HCT116 (cell line): ENCODE measurements around the gene RIMS4. TPM values are rescaled to one million over a fixed set of nuclear protein-coding genes. Genes with fewer than 3 reads are reported as not detected.

Source experiments
- ATAC-seq: fragments of 200-7000 bp; cut with Tn5 transposase; 2 replicates; pipeline ENCODE4 v1.9.1; 2020; ENCODE audit warnings: mild to moderate bottlenecking, moderate library complexity
- BruUV-seq: library from RNA; stranded (reverse); fragments of 400-500 nt; replicated peaks from 2 replicates; lab custom pipeline; 2021; lab: Mats Ljungman, UMichigan
- CTCF ChIA-PET: fragments of 300-600 bp; sonication (Branson Sonifier 250); formaldehyde crosslinking; loops from one replicate; lab custom pipeline; 2021; ENCODE audit warnings: antibody characterized with exemption; lab: Charles Lee
- POLR2A ChIA-PET: fragments of 300-600, 350-600 bp; sonication (Branson Sonifier 250); formaldehyde crosslinking; loops from one replicate; lab custom pipeline; 2021; ENCODE audit warnings: antibody characterized with exemption; lab: Charles Lee
- RAD21 ChIA-PET, 2 experiments: fragments of 300-600 bp; sonication (Branson Sonifier 250); formaldehyde crosslinking; loops; one replicate each; lab custom pipeline; 2023; ENCODE audit warnings: low total read pairs in 2 of 2; ENCODE audit not compliant: uncharacterized antibody in 2 of 2, unreplicated experiment in 2 of 2, low non-redundant PET in 1 of 2; lab: Charles Lee
- DNase-seq: peaks from one replicate; pipeline ENCODE4 v3.0.0-alpha.2; 2010; ENCODE audit warnings: low read depth, low spot score
- H2AFZ ChIP-seq: fragments of 200-600 bp; shearing (Covaris generic), sonication (generic); 2 replicates; pipeline ENCODE4 v1.6.1; 2017; ENCODE audit warnings: low read depth, mixed run types, mixed read lengths, antibody characterized with exemption, low read length; ENCODE audit not compliant: poor library complexity, severe bottlenecking
- H3K27ac ChIP-seq: 2 replicates; pipeline ENCODE4 v1.5.1; 2012; ENCODE audit warnings: low read depth, low read length
- H3K27me3 ChIP-seq: fragments of 200-600 bp; sonication (generic); 2 replicates; pipeline ENCODE4 v1.6.1; 2016; ENCODE audit warnings: mixed run types, low read length, mixed read lengths; ENCODE audit not compliant: insufficient read depth
- H3K36me3 ChIP-seq, 2 experiments: fragments of 200-500 bp in 1 of 2; fragments of 200-600 bp in 1 of 2; sonication (Bioruptor generic) in 1 of 2; sonication (generic) in 1 of 2; 2 replicates each; pipeline versions ENCODE4 v1.5.1 to v1.6.1; 2014 to 2016; ENCODE audit warnings: low read length in 2 of 2, inconsistent platforms in 1 of 2, mixed read lengths in 1 of 2, mixed run types in 1 of 2; ENCODE audit not compliant: insufficient read depth in 2 of 2, control insufficient read depth in 1 of 2
- H3K4me1 ChIP-seq, 2 experiments: fragments of 200-600 bp in 1 of 2; sonication (generic) in 1 of 2; 2 replicates each; pipeline versions ENCODE4 v1.5.1 to v1.6.1; 2012 to 2017; ENCODE audit warnings: low read length in 2 of 2, inconsistent platforms in 1 of 2, mild to moderate bottlenecking in 1 of 2, mixed read lengths in 1 of 2, mixed run types in 1 of 2, moderate library complexity in 1 of 2; ENCODE audit not compliant: insufficient read depth in 2 of 2, control insufficient read depth in 1 of 2
- H3K4me2 ChIP-seq: fragments of 200-600 bp; sonication (generic); 2 replicates; pipeline ENCODE4 v1.6.1; 2017; ENCODE audit warnings: mixed run types, low read length, mixed read lengths
- H3K4me3 ChIP-seq, 2 experiments: fragments of 200-600 bp in 1 of 2; sonication (generic) in 1 of 2; replicated peaks in 1 of 2; 2 replicates each; pipeline ENCODE4 v1.5.1; 2011 to 2016; ENCODE audit warnings: low read length in 2 of 2, control low read depth in 1 of 2, low read depth in 1 of 2, mild to moderate bottlenecking in 1 of 2, mixed read lengths in 1 of 2, mixed run types in 1 of 2
- H3K79me2 ChIP-seq: fragments of 200-600 bp; sonication (generic); 2 replicates; pipeline ENCODE4 v1.6.1; 2017; ENCODE audit warnings: mild to moderate bottlenecking, mixed run types, low read length, moderate library complexity, mixed read lengths; ENCODE audit not compliant: insufficient read depth
- H3K9ac ChIP-seq: fragments of 200-600 bp; sonication (generic); 2 replicates; pipeline ENCODE4 v1.6.1; 2016; ENCODE audit warnings: low read length, mixed read lengths
- H3K9me2 ChIP-seq: fragments of 200-600 bp; sonication (generic), shearing (Covaris generic); 2 replicates; pipeline ENCODE4 v1.6.1; 2017; ENCODE audit warnings: mixed run types, mild to moderate bottlenecking, moderate library complexity; ENCODE audit not compliant: insufficient read depth
- H3K9me3 ChIP-seq, 2 experiments: fragments of 200-500 bp in 1 of 2; fragments of 200-600 bp in 1 of 2; sonication (Bioruptor generic) in 1 of 2; sonication (generic) in 1 of 2; 2 replicates each; pipeline ENCODE4 v1.6.1; 2014 to 2017; ENCODE audit warnings: low read length in 2 of 2, mixed read lengths in 2 of 2, inconsistent platforms in 1 of 2, low read depth in 1 of 2, mild to moderate bottlenecking in 1 of 2, mixed run types in 1 of 2, moderate library complexity in 1 of 2; ENCODE audit not compliant: control insufficient read depth in 1 of 2, insufficient read depth in 1 of 2
- H4K20me1 ChIP-seq: fragments of 200-600 bp; sonication (generic), shearing (Covaris generic); 2 replicates; pipeline ENCODE4 v1.6.1; 2017; ENCODE audit warnings: mixed run types, mild to moderate bottlenecking, moderate library complexity; ENCODE audit not compliant: insufficient read depth
- ATF3 ChIP-seq: IDR thresholded peaks from 2 replicates; pipeline ENCODE4 v1.6.1; 2012
- CBX3 ChIP-seq: IDR thresholded peaks from 2 replicates; pipeline ENCODE4 v1.6.1; 2012; ENCODE audit warnings: low read depth
- CTCF ChIP-seq, 3 experiments: fragments of 200-600 bp in 1 of 3; sonication (generic) in 1 of 3; IDR thresholded peaks in 2 of 3; conservative IDR thresholded peaks in 1 of 3; 2 replicates each; pipeline ENCODE4 v1.5.1; 2012 to 2017; ENCODE audit warnings: low read depth in 2 of 3, low read length in 2 of 3, antibody characterized with exemption in 1 of 3, borderline replicate concordance in 1 of 3, control low read depth in 1 of 3, mild to moderate bottlenecking in 1 of 3, mixed read lengths in 1 of 3, mixed run types in 1 of 3, moderate library complexity in 1 of 3; ENCODE audit not compliant: insufficient read depth in 1 of 3
- ELF1 ChIP-seq: IDR thresholded peaks from 2 replicates; pipeline ENCODE4 v1.6.1; 2012; ENCODE audit warnings: low read depth, borderline replicate concordance
- EZH2 ChIP-seq: fragments of 200-600 bp; sonication (generic); IDR thresholded peaks from 2 replicates; pipeline ENCODE4 v1.6.1; 2017; ENCODE audit warnings: antibody characterized with exemption, mixed run types
- FOSL1 ChIP-seq: IDR thresholded peaks from 2 replicates; pipeline ENCODE4 v1.6.1; 2012; ENCODE audit warnings: low read depth
- JUND ChIP-seq: IDR thresholded peaks from 2 replicates; pipeline ENCODE4 v1.6.1; 2012
- MAX ChIP-seq: IDR thresholded peaks from 2 replicates; pipeline ENCODE4 v1.6.1; 2012
- POLR2A ChIP-seq: IDR thresholded peaks from 2 replicates; pipeline ENCODE4 v1.7.0; 2011; ENCODE audit warnings: borderline replicate concordance; ENCODE audit not compliant: insufficient read depth, insufficient read length; ENCODE audit errors: extremely low read depth
- POLR2AphosphoS5 ChIP-seq: IDR thresholded peaks from 2 replicates; pipeline ENCODE4 v1.6.1; 2011; ENCODE audit warnings: mild to moderate bottlenecking, low read depth, low read length, moderate library complexity
- RAD21 ChIP-seq: IDR thresholded peaks from 2 replicates; pipeline ENCODE4 v1.6.1; 2012; ENCODE audit warnings: low read depth, mild to moderate bottlenecking
- SIN3A ChIP-seq: IDR thresholded peaks from 2 replicates; pipeline ENCODE4 v1.6.1; 2012; ENCODE audit warnings: low read depth
- SRF ChIP-seq: IDR thresholded peaks from 2 replicates; pipeline ENCODE4 v1.6.1; 2012; ENCODE audit warnings: low read depth
- TCF7L2 ChIP-seq: IDR thresholded peaks from 2 replicates; pipeline ENCODE4 v1.7.0; 2011; ENCODE audit warnings: borderline replicate concordance, inconsistent platforms; ENCODE audit not compliant: insufficient read depth, insufficient read length; ENCODE audit errors: extremely low read depth
- YY1 ChIP-seq: IDR thresholded peaks from 2 replicates; pipeline ENCODE4 v1.6.1; 2011; ENCODE audit warnings: low read length, low read depth, moderate library complexity, mild to moderate bottlenecking; ENCODE audit not compliant: insufficient replicate concordance; ENCODE audit errors: extremely low read depth
- ZBTB33 ChIP-seq: IDR thresholded peaks from 2 replicates; pipeline ENCODE4 v1.6.1; 2011; ENCODE audit warnings: mild to moderate bottlenecking, low read length, moderate library complexity; ENCODE audit not compliant: insufficient replicate concordance; ENCODE audit errors: extremely low read depth
- ZNF274 ChIP-seq: fragments of 200-500 bp; sonication (Bioruptor generic); IDR thresholded peaks from 2 replicates; pipeline ENCODE4 v1.6.1; 2014; ENCODE audit warnings: mild to moderate bottlenecking, low read depth, low read length, inconsistent platforms
- intact Hi-C: fragments of 100-400 bp; cut with micrococcal nuclease; formaldehyde crosslinking; loops from 2 replicates; pipeline ENCODE4 v1.10.0; 2022
- total RNA-seq: library from RNA; stranded (reverse); gene quantifications from one replicate; pipeline ENCODE4 v1.2.1, GENCODE V29; 2021; ENCODE audit not compliant: unreplicated experiment

RIMS4 gene
- total RNA-seq, 1 experiment from 2014 or later: 0.05 TPM

GRCh38 chr20:44704551-44704971, 105.8 kb downstream of the RIMS4 start:
- BruUV-seq: no TSS peak
- Histone ChIP-seq H3K4me1 (peaks cover 11 to 20% of the 10 kb centered on the region in 2 experiments; a peak in 3 of 4 replicates), H3K4me2 (no peak overlapping the region), H3K9me3 (no peaks in the 10 kb centered on the region), H3K27ac (no peak overlapping the region), H4K20me1 (no peaks in the 10 kb centered on the region), H3K36me3 (no peaks in the 10 kb centered on the region), H3K9ac (no peak overlapping the region), H3K9me2 (no peaks in the 10 kb centered on the region), H2AFZ (no peak overlapping the region), H3K27me3 (no peaks in the 10 kb centered on the region), H3K4me3 (no peak overlapping the region), H3K79me2 (no peaks in the 10 kb centered on the region)
- ATAC-seq (no peak), DNase-seq (no peak)
- RAD21 ChIA-PET: no interaction called here
- TF ChIP-seq SRF (no peak), FOSL1 (peak; percentile 1; the same call in 1 of the 2 replicates)
- POLR2A ChIA-PET: no interaction called here
- CTCF ChIA-PET: no interaction called here
- intact Hi-C loops: no loop called here

- Histone ChIP-seq H3K9me2 (no peaks in the 10 kb centered on the region), H3K4me2 (no peak overlapping the region), H2AFZ (no peak overlapping the region), H3K79me2 (no peaks in the 10 kb centered on the region), H4K20me1 (no peaks in the 10 kb centered on the region), H3K36me3 (no peaks in the 10 kb centered on the region), H3K4me1 (peaks cover 11 to 20% of the 10 kb centered on the region in 2 experiments; a peak in 3 of 4 replicates), H3K9me3 (no peaks in the 10 kb centered on the region), H3K9ac (no peak overlapping the region), H3K4me3 (no peak overlapping the region), H3K27me3 (no peaks in the 10 kb centered on the region), H3K27ac (no peak overlapping the region)
- ChIA-PET CTCF (no interaction called here), POLR2A (no interaction called here), RAD21 (no interaction called here)
- DNase-seq: no peak
- no peak for ATAC-seq
- intact Hi-C loops: no loop called here
- BruUV-seq: no TSS peak
- TF ChIP-seq SRF (no peak), ZBTB33 (no peak), POLR2A (no peak), ELF1 (no peak), CBX3 (no peak), CTCF (IDR thresholded peaks at IDR 0.05 in 2 of 3, conservative IDR thresholded peaks at IDR 0.05 in 1 of 3; ENCODE audit: borderline replicate concordance in 1 of 3, insufficient read depth in 1 of 3, low read depth in 2 of 3, low read length in 2 of 3) (no peak), RAD21 (no peak), TCF7L2 (no peak), POLR2AphosphoS5 (no peak), ATF3 (no peak), JUND (no peak), YY1 (no peak), EZH2 (no peak), SIN3A (no peak), MAX (no peak), ZNF274 (no peak)
Measured at GRCh38 chr20:44703956-44704488, 106.3 kb downstream of the RIMS4 start.
